ENCODE data around the gene MAS1L.
"Not testable (repeated sequence)": the region's sequence is repeated elsewhere in the genome, so short reads cannot be mapped to it uniquely, and the experiment has no call there.

The MAS1L gene

GRCh38 chr6:29478740-29479139, 9.0 kb downstream of the MAS1L start:
- no peak for DNase-seq

- no peak for DNase-seq
These were observed 9.8 kb downstream of the MAS1L start for GRCh38 chr6:29477923-29478450.

- DNase-seq: no peak
These were observed 12.8 kb downstream of the MAS1L start for GRCh38 chr6:29474996-29475395.

GRCh38 chr6:29466241-29466640, 21.5 kb downstream of the MAS1L start:
- DNase-seq: no peak

- DNase-seq: no peak
These were observed 22.0 kb downstream of the MAS1L start for GRCh38 chr6:29465801-29466200.

- no peak for DNase-seq
These were observed 22.5 kb downstream of the MAS1L start for GRCh38 chr6:29465279-29465678.

- DNase-seq: no peak
These were observed 25.7 kb downstream of the MAS1L start for GRCh38 chr6:29462022-29462421.

GRCh38 chr6:29461021-29461814, 26.5 kb downstream of the MAS1L start:
- no peak for DNase-seq

- DNase-seq: no peak
These were observed 30.8 kb downstream of the MAS1L start, which contains the start of the genes OR11A1 and OR2H1 for GRCh38 chr6:29456971-29457370. Gene OR11A1, minus strand, starts transcription at chr6:29457071. Its CDS starts 29,430 bp downstream, at chr6:29427641. Gene OR2H1, plus strand, starts transcription at chr6:29457155. Its CDS starts 4,615 bp downstream, at chr6:29461770.

- DNase-seq: no peak
These were observed 36.1 kb downstream of the MAS1L start for GRCh38 chr6:29451471-29452193.

GRCh38 chr6:29447670-29448069, 40.1 kb downstream of the MAS1L start:
- DNase-seq: no peak

- not testable (repeated sequence) for DNase-seq
These were observed 43.7 kb downstream of the MAS1L start for GRCh38 chr6:29444031-29444430.

- DNase-seq: no peak
These were observed 45.0 kb downstream of the MAS1L start for GRCh38 chr6:29442719-29443118.

- DNase-seq: no peak
These were observed 48.8 kb downstream of the MAS1L start, which contains the start of gene OR10C1 for GRCh38 chr6:29439006-29439405. Gene OR10C1, plus strand, starts transcription at chr6:29439306. Its CDS starts 710 bp downstream, at chr6:29440016.

- DNase-seq: not testable (repeated sequence)
These were observed 51.0 kb downstream of the MAS1L start for GRCh38 chr6:29436730-29437129.

Measured in DMS79 (cell line).